ENCODE measurements around the gene TAC3. TPM values are rescaled to one million over a fixed set of nuclear protein-coding genes. Genes with fewer than 3 reads are reported as not detected.

The TAC3 gene
- total and polyA plus RNA-seq, 7 donors: 0.66 to 4.5 (median 4.0) TPM; not detected in 3

- Histone ChIP-seq H3K4me3 (no peak overlapping the region), H3K4me1 (peaks cover 0 to 22% (median 8%) of the 10 kb centered on the region in 4 donors), H3K36me3 (no peaks in the 10 kb centered on the region), H3K27me3 (no peaks in the 10 kb centered on the region), H3K27ac (no peak overlapping the region), H3K9me3 (no peaks in the 10 kb centered on the region)
- TF ChIP-seq EP300 (IDR thresholded peaks at IDR 0.05) (no peak), POLR2A (IDR thresholded peaks at IDR 0.05) (no peak), CTCF (IDR thresholded peaks at IDR 0.05) (no peak), POLR2AphosphoS5 (IDR thresholded peaks at IDR 0.05) (no peak)
- 73 to 75% methylated on average over 1 of the region's 1 CpG for WGBS, 2 donors
- DNase-seq: no peak
- intact Hi-C loops (cut with DNase I): no loop called here
Measured at GRCh38 chr12:57047981-57048380, 31.7 kb upstream of the TAC3 start.

GRCh38 chr12:57046947-57047890 lies 30.9 kb upstream of the TAC3 start:
- Histone ChIP-seq H3K27me3 (no peaks in the 10 kb centered on the region), H3K27ac (no peak overlapping the region), H3K9me3 (no peaks in the 10 kb centered on the region), H3K4me1 (peaks cover 0 to 22% (median 8%) of the 10 kb centered on the region in 4 donors), H3K36me3 (no peaks in the 10 kb centered on the region), H3K4me3 (no peak overlapping the region)
- intact Hi-C loops (cut with DNase I): no loop called here
- TF ChIP-seq POLR2A (IDR thresholded peaks at IDR 0.05) (no peak), POLR2AphosphoS5 (IDR thresholded peaks at IDR 0.05) (no peak), EP300 (IDR thresholded peaks at IDR 0.05) (no peak), CTCF (IDR thresholded peaks at IDR 0.05) (no peak)
- 62 to 78% methylated on average over 10 of the region's 10 CpGs for WGBS, 2 donors
- no peak for DNase-seq

- TF ChIP-seq POLR2AphosphoS5 (IDR thresholded peaks at IDR 0.05): no peak
- TF ChIP-seq EP300 (IDR thresholded peaks at IDR 0.05): no peak
- TF ChIP-seq CTCF (IDR thresholded peaks at IDR 0.05): no peak
- TF ChIP-seq POLR2A (IDR thresholded peaks at IDR 0.05): no peak
- no peak overlapping the region for H3K27ac ChIP-seq
- no peaks in the 10 kb centered on the region for H3K9me3 ChIP-seq
- no peaks in the 10 kb centered on the region for H3K27me3 ChIP-seq
- no peak for DNase-seq
- intact Hi-C loops (cut with DNase I): no loop called here
- no peaks in the 10 kb centered on the region for H3K36me3 ChIP-seq
- peaks cover 0 to 22% (median 8%) of the 10 kb centered on the region in 4 donors for H3K4me1 ChIP-seq
- 75 to 77% methylated on average over 6 of the region's 6 CpGs for WGBS, 2 donors
- H3K4me3 ChIP-seq: no peak overlapping the region
Measured at GRCh38 chr12:57046086-57046791, 29.9 kb upstream of the TAC3 start.

- no peak for DNase-seq
- no peak for TF ChIP-seq EP300 (IDR thresholded peaks at IDR 0.05)
- TF ChIP-seq CTCF (IDR thresholded peaks at IDR 0.05): no peak
- TF ChIP-seq POLR2A (IDR thresholded peaks at IDR 0.05): no peak
- TF ChIP-seq POLR2AphosphoS5 (IDR thresholded peaks at IDR 0.05): no peak
Measured at GRCh38 chr12:57044889-57045288, 28.6 kb upstream of the TAC3 start.

More at GRCh38 chr12:57044889-57045288, 28.6 kb upstream of the TAC3 start:
- Histone ChIP-seq H3K27me3 (no peaks in the 10 kb centered on the region), H3K36me3 (no peaks in the 10 kb centered on the region), H3K9me3 (no peaks in the 10 kb centered on the region), H3K4me1 (peaks cover 0 to 14% (median 4%) of the 10 kb centered on the region in 4 donors), H3K4me3 (no peak overlapping the region), H3K27ac (no peak overlapping the region)
- intact Hi-C loops (cut with DNase I): no loop called here
- WGBS, 2 donors: 89% methylated on average over 3 of the region's 3 CpGs

Measured in sigmoid colon (tissue), 7 donors.